Measurements from ENCODE around the gene MAP4.
A peak's percentile ranks its signal among the peaks of the same experiment; 100 is the strongest.
"Not testable (repeated sequence)": the region's sequence is repeated elsewhere in the genome, so short reads cannot be mapped to it uniquely, and the experiment has no call there.

Gene MAP4

GRCh38 chr3:47846186-47846879 is 169.9 kb downstream of the MAP4 start:
- no peak for DNase-seq (ENCODE audit: low read depth)

- no peak for DNase-seq (ENCODE audit: low read depth)
Observed at GRCh38 chr3:47841786-47842349, 174.3 kb downstream of the MAP4 start.

- DNase-seq (ENCODE audit: low read depth), result no peak
Observed at GRCh38 chr3:47838503-47838902, 177.7 kb downstream of the MAP4 start.

- no peak for DNase-seq (ENCODE audit: low read depth)
Observed at GRCh38 chr3:47836986-47837385, 179.2 kb downstream of the MAP4 start.

- not testable (repeated sequence) for DNase-seq (ENCODE audit: low read depth)
Observed at GRCh38 chr3:47829482-47829881, 186.7 kb downstream of the MAP4 start.

- no peak for DNase-seq (ENCODE audit: low read depth)
Observed at GRCh38 chr3:47825590-47825989, 190.6 kb downstream of the MAP4 start.

- peak; percentile 78 for DNase-seq (ENCODE audit: low read depth)
Observed at GRCh38 chr3:47824541-47825473, 191.4 kb downstream of the MAP4 start.

GRCh38 chr3:47817609-47818008 is 198.6 kb downstream of the MAP4 start:
- no peak for DNase-seq (ENCODE audit: low read depth)

GRCh38 chr3:47813551-47814177 is 202.6 kb downstream of the MAP4 start:
- DNase-seq (ENCODE audit: low read depth), result no peak

GRCh38 chr3:47804577-47804976 is 211.6 kb downstream of the MAP4 start:
- no peak for DNase-seq (ENCODE audit: low read depth)

- DNase-seq (ENCODE audit: low read depth), result no peak
Observed at GRCh38 chr3:47803480-47804025, 212.7 kb downstream of the MAP4 start.

GRCh38 chr3:47802734-47803479 is 213.3 kb downstream of the MAP4 start, which contains the start of gene DHX30:
Gene DHX30 (plus strand): TSS chr3:47803138. CDS start chr3:47810684, 7,546 bp downstream.
- peak; percentile 80 for DNase-seq (ENCODE audit: low read depth)

Data from stromal cell of bone marrow (primary cell).